Stomach smooth muscle (tissue), 2 donors: Measurements from ENCODE around the gene TNIP2.

ENCODE experiments used
- H3K27ac ChIP-seq: one replicate; pipeline ENCODE4 v1.7.0; 2013; ENCODE audit warnings: mild to moderate bottlenecking, low read length, inconsistent platforms
- H3K27me3 ChIP-seq, 2 donors: one replicate each; pipeline ENCODE4 v1.7.0; 2013; ENCODE audit warnings: low read length in 2 of 2; ENCODE audit not compliant: insufficient read depth in 2 of 2, control insufficient read depth in 1 of 2
- H3K36me3 ChIP-seq, 2 donors: one replicate each; pipeline ENCODE4 v1.7.0; 2013; ENCODE audit warnings: low read length in 2 of 2; ENCODE audit not compliant: control insufficient read depth in 2 of 2, insufficient read depth in 2 of 2
- H3K4me1 ChIP-seq: one replicate; pipeline ENCODE4 v1.7.0; 2013; ENCODE audit warnings: low read length; ENCODE audit not compliant: control insufficient read depth, insufficient read depth
- H3K4me3 ChIP-seq, 2 donors: one replicate each; pipeline ENCODE4 v1.7.0; 2013; ENCODE audit warnings: low read length in 2 of 2
- H3K9ac ChIP-seq, 2 donors: one replicate each; pipeline ENCODE4 v1.7.0; 2013; ENCODE audit warnings: low read length in 2 of 2, mild to moderate bottlenecking in 1 of 2
- H3K9me3 ChIP-seq, 2 donors: one replicate each; pipeline ENCODE4 v1.7.0; 2013; ENCODE audit warnings: low read length in 2 of 2; ENCODE audit not compliant: control insufficient read depth in 2 of 2
- donor health status: healthy.
- donor health status: Pancreatic carcinoma.

TNIP2 gene

GRCh38 chr4:2725380-2725779, 30.8 kb downstream of the TNIP2 start:
- Histone ChIP-seq H3K9me3 (no peaks in the 10 kb centered on the region), H3K27me3 (no peaks in the 10 kb centered on the region), H3K27ac (no peak overlapping the region), H3K36me3 (peaks cover 19 to 32% of the 10 kb centered on the region in 2 donors), H3K4me3 (no peak overlapping the region), H3K4me1 (no peaks in the 10 kb centered on the region), H3K9ac (no peak overlapping the region)

GRCh38 chr4:2723751-2724150, 32.4 kb downstream of the TNIP2 start:
- Histone ChIP-seq H3K27ac (no peak overlapping the region), H3K9me3 (no peaks in the 10 kb centered on the region), H3K9ac (no peak overlapping the region), H3K4me1 (no peaks in the 10 kb centered on the region), H3K4me3 (no peak overlapping the region), H3K36me3 (peaks cover 18 to 28% of the 10 kb centered on the region in 2 donors), H3K27me3 (no peaks in the 10 kb centered on the region)

- no peak overlapping the region for H3K4me3 ChIP-seq
- H3K27ac ChIP-seq = no peak overlapping the region
- H3K4me1 ChIP-seq = no peaks in the 10 kb centered on the region
- no peaks in the 10 kb centered on the region for H3K9me3 ChIP-seq
- no peak overlapping the region for H3K9ac ChIP-seq
- H3K27me3 ChIP-seq = no peaks in the 10 kb centered on the region
- H3K36me3 ChIP-seq = peaks cover 23 to 31% of the 10 kb centered on the region in 2 donors
Measured at GRCh38 chr4:2722033-2722432, 34.1 kb downstream of the TNIP2 start.

GRCh38 chr4:2721586-2721985, 34.5 kb downstream of the TNIP2 start:
- Histone ChIP-seq H3K4me1 (no peaks in the 10 kb centered on the region), H3K27ac (no peak overlapping the region), H3K27me3 (no peaks in the 10 kb centered on the region), H3K4me3 (no peak overlapping the region), H3K9ac (no peak overlapping the region), H3K9me3 (no peaks in the 10 kb centered on the region), H3K36me3 (peaks cover 24 to 31% of the 10 kb centered on the region in 2 donors)

GRCh38 chr4:2716236-2716635, 39.9 kb downstream of the TNIP2 start:
- Histone ChIP-seq H3K36me3 (peaks cover 18 to 19% of the 10 kb centered on the region in 2 donors), H3K27ac (no peak overlapping the region), H3K4me1 (peaks cover 7% of the 10 kb centered on the region), H3K27me3 (no peaks in the 10 kb centered on the region), H3K9ac (no peak overlapping the region), H3K9me3 (no peaks in the 10 kb centered on the region), H3K4me3 (no peak overlapping the region)

GRCh38 chr4:2715426-2715825, 40.7 kb downstream of the TNIP2 start:
- H3K4me1 ChIP-seq = peaks cover 7% of the 10 kb centered on the region
- H3K36me3 ChIP-seq = peaks cover 14% of the 10 kb centered on the region in 2 donors
- no peaks in the 10 kb centered on the region for H3K27me3 ChIP-seq
- no peaks in the 10 kb centered on the region for H3K9me3 ChIP-seq
- H3K27ac ChIP-seq = no peak overlapping the region
- H3K9ac ChIP-seq = no peak overlapping the region
- H3K4me3 ChIP-seq = no peak overlapping the region

GRCh38 chr4:2714918-2715317, 41.2 kb downstream of the TNIP2 start:
- H3K27ac ChIP-seq = no peak overlapping the region
- H3K36me3 ChIP-seq = peaks cover 10% of the 10 kb centered on the region in 2 donors
- peaks cover 7% of the 10 kb centered on the region for H3K4me1 ChIP-seq
- H3K4me3 ChIP-seq = no peak overlapping the region
- no peak overlapping the region for H3K9ac ChIP-seq
- no peaks in the 10 kb centered on the region for H3K9me3 ChIP-seq
- H3K27me3 ChIP-seq = no peaks in the 10 kb centered on the region

- Histone ChIP-seq H3K36me3 (peaks cover 8 to 10% of the 10 kb centered on the region in 2 donors), H3K27me3 (no peaks in the 10 kb centered on the region), H3K9ac (no peak overlapping the region), H3K9me3 (no peaks in the 10 kb centered on the region), H3K4me1 (peaks cover 7% of the 10 kb centered on the region), H3K4me3 (no peak overlapping the region), H3K27ac (no peak overlapping the region)
Measured at GRCh38 chr4:2714061-2714770, 41.9 kb downstream of the TNIP2 start.

- H3K27me3 ChIP-seq = no peaks in the 10 kb centered on the region
- H3K4me3 ChIP-seq = no peak overlapping the region
- H3K9ac ChIP-seq = no peak overlapping the region
- H3K4me1 ChIP-seq = peaks cover 7% of the 10 kb centered on the region
- H3K9me3 ChIP-seq = no peaks in the 10 kb centered on the region
- H3K27ac ChIP-seq = no peak overlapping the region
- H3K36me3 ChIP-seq = peaks cover 4 to 10% of the 10 kb centered on the region in 2 donors
Measured at GRCh38 chr4:2713337-2713736, 42.8 kb downstream of the TNIP2 start.

GRCh38 chr4:2712261-2712842, 43.8 kb downstream of the TNIP2 start:
- H3K9me3 ChIP-seq = no peaks in the 10 kb centered on the region
- H3K4me1 ChIP-seq = peaks cover 7% of the 10 kb centered on the region
- H3K4me3 ChIP-seq = no peak overlapping the region
- no peak overlapping the region for H3K27ac ChIP-seq
- no peaks in the 10 kb centered on the region for H3K27me3 ChIP-seq
- peaks cover 3 to 8% of the 10 kb centered on the region in 2 donors for H3K36me3 ChIP-seq
- no peak overlapping the region for H3K9ac ChIP-seq

GRCh38 chr4:2702770-2703169, 53.4 kb downstream of the TNIP2 start:
- Histone ChIP-seq H3K9ac (no peak overlapping the region), H3K27me3 (no peaks in the 10 kb centered on the region), H3K4me3 (no peak overlapping the region), H3K27ac (no peak overlapping the region), H3K9me3 (no peaks in the 10 kb centered on the region), H3K4me1 (no peaks in the 10 kb centered on the region), H3K36me3 (peaks cover 36 to 42% of the 10 kb centered on the region in 2 donors)
